HTR-8/SVneo (cell line): ENCODE results near the gene SLITRK5.
A peak's percentile ranks its signal among the peaks of the same experiment; 100 is the strongest.

Experiments used
- DNase-seq: peaks from one replicate; pipeline ENCODE4 v3.0.0; 2011; ENCODE audit warnings: low spot score, mixed read lengths; ENCODE audit not compliant: insufficient read length
- FAIRE-seq: peaks from 2 replicates; lab custom pipeline; 2011; peaks lifted over from hg19 to GRCh38; lab: Jason Lieb, UNC

SLITRK5 gene, protein sequence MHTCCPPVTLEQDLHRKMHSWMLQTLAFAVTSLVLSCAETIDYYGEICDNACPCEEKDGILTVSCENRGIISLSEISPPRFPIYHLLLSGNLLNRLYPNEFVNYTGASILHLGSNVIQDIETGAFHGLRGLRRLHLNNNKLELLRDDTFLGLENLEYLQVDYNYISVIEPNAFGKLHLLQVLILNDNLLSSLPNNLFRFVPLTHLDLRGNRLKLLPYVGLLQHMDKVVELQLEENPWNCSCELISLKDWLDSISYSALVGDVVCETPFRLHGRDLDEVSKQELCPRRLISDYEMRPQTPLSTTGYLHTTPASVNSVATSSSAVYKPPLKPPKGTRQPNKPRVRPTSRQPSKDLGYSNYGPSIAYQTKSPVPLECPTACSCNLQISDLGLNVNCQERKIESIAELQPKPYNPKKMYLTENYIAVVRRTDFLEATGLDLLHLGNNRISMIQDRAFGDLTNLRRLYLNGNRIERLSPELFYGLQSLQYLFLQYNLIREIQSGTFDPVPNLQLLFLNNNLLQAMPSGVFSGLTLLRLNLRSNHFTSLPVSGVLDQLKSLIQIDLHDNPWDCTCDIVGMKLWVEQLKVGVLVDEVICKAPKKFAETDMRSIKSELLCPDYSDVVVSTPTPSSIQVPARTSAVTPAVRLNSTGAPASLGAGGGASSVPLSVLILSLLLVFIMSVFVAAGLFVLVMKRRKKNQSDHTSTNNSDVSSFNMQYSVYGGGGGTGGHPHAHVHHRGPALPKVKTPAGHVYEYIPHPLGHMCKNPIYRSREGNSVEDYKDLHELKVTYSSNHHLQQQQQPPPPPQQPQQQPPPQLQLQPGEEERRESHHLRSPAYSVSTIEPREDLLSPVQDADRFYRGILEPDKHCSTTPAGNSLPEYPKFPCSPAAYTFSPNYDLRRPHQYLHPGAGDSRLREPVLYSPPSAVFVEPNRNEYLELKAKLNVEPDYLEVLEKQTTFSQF

DNA sequence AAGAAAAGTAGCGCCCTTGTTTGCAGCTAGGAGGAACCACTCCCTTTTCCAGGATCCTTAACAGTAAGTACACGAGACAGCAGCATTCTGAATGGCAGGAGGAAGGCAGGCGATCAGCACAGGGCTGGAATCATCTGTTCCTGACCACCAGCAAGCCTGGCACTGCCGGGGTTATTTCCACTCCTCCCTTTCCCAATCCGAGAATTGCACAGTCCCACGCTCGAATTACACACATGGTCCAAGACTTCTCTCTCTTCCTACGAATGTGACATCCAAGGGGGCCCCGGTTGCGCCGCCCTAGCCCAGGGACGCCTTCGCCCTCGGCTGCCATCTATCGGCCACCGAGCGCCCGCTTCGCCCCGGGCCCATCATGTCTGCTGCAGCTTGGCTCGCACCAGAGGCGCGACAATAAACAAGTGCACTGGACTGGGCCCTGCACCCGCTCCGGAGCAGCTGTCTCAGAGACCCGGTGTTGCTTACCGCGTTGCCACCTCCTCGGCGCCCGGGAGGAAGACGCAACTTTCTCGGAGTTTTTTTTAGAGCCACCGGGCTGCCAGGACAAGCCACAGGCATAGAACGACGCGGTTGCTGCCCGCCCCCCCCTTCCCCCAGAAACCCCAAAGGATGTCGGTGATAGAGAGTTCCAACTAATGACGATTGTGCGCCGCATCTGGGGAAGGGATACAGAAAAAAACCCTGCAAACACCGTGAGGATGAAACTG, at the start of gene SLITRK5:
Gene SLITRK5 (plus strand): TSS at position 341 of the 722 bp plus-strand sequence. CDS start 4,018 bp downstream, outside the sequence.
- DNase-seq: peak; percentile 50
- FAIRE-seq: no peak

DNA sequence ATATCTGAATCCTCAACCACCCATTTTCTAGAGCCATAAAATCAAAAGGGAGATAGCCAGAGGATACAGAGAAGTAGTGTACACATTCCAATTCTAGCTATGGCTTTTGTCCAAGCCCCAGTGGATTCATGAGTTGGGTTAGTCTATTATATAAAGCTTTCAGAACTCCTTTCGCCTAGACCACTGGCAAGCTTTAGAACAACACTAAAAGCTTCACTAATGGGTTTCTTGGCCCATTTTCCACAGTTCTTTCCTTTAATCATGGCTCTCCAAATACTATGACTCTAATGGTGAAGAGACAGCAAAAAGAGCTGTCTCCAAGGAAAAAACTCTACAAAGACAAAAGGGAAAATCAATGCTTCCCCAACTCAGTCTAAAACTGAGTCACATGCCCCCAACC, 48.2 kb upstream of the SLITRK5 start:
- DNase-seq (no peak), FAIRE-seq (no peak)

DNA sequence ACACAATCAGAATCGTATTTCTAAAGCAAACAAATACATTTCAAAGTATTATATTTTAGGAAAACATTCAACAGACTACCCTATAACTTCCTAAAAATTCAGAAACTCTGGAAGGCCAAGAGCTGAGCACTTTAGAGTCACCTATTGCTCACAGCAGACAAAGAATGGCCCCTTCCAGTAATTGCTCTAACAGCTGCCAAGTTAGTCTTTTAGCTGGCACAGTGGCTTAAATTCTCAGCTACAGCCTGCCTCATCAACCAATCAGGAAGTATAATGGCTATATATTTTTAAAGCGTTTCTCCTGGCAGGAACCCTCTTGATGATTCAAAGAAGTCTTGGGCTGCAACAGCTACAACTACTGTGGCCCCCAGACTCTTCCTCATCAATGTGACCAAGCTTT, 14.9 kb upstream of the SLITRK5 start:
- DNase-seq: no peak
- no peak for FAIRE-seq

DNA sequence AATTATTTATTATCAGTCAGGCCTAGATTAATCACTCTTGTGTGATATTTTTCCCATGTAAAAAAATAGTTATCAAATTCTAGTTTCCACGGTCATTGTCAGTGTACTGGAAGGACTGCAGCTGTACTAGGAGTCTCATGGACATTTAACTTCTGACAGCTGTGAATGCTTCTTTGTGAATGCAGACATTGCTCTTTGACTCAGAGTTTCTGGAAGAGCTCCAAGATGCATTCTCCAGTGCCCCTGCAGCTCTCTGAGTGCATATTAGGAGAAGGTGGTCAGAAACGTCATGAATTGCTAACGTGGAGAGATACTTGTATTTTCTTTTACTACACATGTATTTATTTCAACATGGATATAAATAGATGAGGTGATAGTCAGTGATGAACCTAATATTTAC, 9.7 kb upstream of the SLITRK5 start:
- DNase-seq (no peak), FAIRE-seq (no peak)

DNA sequence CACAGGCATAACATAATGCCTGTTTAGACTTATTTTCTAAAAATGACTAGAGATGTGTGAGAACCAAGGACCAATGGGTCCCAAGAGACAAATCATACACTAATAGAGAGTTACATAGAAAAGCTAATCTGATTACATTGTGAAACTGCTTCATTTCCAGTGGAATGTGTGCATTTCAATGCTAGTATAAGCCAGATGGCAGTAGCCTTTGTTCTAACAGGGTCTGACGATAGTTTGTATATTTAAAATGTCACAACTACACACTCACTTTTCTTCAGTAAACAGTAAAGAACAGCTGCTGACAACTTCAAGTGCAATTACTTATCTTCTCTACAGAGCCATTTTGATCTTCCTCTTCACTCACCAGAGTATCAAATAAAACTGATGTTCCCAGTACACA, 4.3 kb upstream of the SLITRK5 start:
- DNase-seq: no peak
- FAIRE-seq: no peak

DNA sequence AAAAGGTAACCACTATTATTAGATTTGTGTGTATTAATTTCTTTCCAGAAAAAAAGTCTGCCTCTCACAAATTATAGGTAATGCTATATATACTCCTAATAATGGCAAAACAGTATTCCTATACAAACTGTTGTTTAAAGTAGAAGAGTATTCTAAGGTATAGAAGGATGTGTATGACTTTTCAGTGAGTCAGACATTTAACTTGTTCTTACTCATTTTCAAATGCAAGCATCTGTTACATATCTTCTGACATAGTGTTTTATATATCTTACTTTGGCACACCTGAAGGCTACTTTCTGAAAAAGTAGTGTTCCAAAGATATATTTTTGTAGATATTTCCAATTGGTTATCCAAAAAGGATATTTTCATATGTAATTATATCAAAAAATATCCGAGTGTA, 3.5 kb upstream of the SLITRK5 start:
- DNase-seq (no peak), FAIRE-seq (no peak)

DNA sequence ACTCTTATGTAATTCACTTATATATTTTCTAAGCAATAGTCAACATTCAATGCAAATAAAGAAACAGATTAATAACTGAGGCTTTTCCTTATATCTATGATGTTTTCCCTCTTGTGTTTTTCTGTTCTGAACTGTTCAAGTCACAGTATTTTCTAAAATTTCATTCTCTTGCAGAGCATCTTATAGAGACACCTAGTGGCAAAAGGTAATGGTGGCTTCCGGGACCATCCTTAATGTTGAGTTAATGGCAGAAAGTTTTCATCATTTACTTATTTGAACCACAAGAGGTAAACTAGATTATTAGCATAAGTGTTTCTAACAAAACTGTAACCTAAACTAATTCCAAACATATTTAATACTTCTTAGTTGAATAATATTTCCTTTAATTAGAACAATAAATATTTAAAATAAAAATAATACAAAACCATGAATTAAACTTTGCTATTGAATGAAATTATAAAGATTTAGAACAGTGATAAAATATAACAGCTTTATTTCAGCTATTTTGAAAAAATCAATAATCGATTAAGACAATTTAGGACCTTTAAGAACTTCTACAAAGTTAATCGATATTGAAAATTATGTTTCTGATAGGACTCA, 1.7 kb upstream of the SLITRK5 start:
- DNase-seq (no peak), FAIRE-seq (no peak)

DNA sequence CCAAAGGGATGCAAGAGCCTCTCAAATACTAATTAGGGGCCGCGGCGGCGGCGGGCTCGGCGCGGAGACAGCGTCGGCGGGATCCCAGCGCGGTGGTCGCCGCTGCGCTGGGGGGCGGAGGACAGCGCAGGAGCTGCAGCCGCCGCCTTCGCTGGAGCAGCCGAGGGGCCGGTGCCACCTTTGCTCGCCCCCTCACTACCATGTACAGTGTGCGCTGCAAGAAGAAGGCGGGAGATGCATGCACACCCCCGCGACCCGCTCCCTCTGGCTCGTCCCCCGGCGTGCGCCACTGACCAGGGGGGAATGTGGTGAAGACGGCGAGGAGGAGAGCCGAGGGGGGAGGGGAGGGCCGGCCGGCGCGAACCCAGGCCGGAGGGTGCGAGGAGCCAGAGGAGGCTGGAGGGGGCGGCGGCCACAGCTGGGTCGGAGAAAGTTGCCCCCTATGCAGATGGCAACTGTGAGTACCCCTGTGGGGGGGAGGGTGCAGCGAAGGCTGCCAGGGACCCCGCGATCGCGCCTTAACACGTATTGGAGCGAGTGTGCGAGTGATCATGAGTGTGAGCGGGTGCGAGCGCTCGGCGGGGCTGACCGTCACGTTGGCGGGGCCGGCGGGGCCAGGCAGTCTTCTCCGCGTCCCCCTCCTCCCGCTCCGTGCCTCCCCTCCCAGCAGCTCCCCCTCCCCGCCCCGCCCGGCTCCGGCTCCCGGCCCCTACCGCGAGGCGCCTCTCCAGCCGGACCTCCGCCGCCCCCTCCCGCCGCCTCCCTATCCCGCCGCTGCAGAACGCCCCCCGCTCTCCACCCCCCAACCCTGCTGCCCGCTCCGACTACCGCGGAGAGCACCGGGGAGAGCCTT, 808 bp downstream of the SLITRK5 start:
- no peak for FAIRE-seq

DNA sequence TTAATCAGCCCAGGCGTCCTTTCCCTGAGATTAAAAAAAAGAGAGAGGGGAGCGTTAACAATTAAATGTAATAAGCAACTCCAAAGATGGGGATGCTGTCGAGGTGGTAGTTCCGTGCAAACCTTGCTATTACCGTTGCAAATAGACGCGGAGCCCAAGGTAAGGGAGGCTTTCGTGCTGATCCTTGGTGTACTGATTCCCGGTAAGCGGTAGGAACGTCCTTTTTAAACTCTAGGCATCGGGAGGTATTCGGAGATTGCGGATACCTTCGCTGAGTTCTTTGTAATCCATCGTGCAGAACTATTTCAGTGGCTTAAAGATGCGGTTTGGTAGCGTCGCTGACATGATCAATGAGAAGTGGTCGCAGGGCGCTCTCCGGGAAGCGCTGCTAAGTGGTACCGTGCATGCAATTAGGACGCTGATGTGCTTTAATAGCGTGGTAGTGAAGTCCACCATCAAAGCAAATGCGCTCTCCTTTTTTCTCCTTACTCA, 3.1 kb downstream of the SLITRK5 start:
- no peak for FAIRE-seq
- no peak for DNase-seq

More for the DNA sequence above, 808 bp downstream of the SLITRK5 start:
- no peak for DNase-seq

DNA sequence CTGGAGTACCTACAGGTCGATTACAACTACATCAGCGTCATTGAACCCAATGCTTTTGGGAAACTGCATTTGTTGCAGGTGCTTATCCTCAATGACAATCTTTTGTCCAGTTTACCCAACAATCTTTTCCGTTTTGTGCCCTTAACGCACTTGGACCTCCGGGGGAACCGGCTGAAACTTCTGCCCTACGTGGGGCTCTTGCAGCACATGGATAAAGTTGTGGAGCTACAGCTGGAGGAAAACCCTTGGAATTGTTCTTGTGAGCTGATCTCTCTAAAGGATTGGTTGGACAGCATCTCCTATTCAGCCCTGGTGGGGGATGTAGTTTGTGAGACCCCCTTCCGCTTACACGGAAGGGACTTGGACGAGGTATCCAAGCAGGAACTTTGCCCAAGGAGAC, 4.7 kb downstream of the SLITRK5 start:
- FAIRE-seq (no peak), DNase-seq (no peak)

DNA sequence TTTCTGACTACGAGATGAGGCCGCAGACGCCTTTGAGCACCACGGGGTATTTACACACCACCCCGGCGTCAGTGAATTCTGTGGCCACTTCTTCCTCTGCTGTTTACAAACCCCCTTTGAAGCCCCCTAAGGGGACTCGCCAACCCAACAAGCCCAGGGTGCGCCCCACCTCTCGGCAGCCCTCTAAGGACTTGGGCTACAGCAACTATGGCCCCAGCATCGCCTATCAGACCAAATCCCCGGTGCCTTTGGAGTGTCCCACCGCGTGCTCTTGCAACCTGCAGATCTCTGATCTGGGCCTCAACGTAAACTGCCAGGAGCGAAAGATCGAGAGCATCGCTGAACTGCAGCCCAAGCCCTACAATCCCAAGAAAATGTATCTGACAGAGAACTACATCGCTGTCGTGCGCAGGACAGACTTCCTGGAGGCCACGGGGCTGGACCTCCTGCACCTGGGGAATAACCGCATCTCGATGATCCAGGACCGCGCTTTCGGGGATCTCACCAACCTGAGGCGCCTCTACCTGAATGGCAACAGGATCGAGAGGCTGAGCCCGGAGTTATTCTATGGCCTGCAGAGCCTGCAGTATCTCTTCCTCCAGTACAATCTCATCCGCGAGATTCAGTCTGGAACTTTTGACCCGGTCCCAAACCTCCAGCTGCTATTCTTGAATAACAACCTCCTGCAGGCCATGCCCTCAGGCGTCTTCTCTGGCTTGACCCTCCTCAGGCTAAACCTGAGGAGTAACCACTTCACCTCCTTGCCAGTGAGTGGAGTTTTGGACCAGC, 5.3 kb downstream of the SLITRK5 start:
- DNase-seq (no peak), FAIRE-seq (no peak)

DNA sequence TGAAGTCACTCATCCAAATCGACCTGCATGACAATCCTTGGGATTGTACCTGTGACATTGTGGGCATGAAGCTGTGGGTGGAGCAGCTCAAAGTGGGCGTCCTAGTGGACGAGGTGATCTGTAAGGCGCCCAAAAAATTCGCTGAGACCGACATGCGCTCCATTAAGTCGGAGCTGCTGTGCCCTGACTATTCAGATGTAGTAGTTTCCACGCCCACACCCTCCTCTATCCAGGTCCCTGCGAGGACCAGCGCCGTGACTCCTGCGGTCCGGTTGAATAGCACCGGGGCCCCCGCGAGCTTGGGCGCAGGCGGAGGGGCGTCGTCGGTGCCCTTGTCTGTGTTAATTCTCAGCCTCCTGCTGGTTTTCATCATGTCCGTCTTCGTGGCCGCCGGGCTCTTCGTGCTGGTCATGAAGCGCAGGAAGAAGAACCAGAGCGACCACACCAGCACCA, 5.9 kb downstream of the SLITRK5 start:
- DNase-seq (no peak), FAIRE-seq (no peak)

DNA sequence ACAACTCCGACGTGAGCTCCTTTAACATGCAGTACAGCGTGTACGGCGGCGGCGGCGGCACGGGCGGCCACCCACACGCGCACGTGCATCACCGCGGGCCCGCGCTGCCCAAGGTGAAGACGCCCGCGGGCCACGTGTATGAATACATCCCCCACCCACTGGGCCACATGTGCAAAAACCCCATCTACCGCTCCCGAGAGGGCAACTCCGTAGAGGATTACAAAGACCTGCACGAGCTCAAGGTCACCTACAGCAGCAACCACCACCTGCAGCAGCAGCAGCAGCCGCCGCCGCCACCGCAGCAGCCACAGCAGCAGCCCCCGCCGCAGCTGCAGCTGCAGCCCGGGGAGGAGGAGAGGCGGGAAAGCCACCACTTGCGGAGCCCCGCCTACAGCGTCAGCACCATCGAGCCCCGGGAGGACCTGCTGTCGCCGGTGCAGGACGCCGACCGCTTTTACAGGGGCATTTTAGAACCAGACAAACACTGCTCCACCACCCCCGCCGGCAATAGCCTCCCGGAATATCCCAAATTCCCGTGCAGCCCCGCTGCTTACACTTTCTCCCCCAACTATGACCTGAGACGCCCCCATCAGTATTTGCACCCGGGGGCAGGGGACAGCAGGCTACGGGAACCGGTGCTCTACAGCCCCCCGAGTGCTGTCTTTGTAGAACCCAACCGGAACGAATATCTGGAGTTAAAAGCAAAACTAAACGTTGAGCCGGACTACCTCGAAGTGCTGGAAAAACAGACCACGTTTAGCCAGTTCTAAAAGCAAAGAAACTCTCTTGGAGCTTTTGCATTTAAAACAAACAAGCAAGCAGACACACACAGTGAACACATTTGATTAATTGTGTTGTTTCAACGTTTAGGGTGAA, 6.6 kb downstream of the SLITRK5 start:
- DNase-seq (no peak), FAIRE-seq (no peak)

DNA sequence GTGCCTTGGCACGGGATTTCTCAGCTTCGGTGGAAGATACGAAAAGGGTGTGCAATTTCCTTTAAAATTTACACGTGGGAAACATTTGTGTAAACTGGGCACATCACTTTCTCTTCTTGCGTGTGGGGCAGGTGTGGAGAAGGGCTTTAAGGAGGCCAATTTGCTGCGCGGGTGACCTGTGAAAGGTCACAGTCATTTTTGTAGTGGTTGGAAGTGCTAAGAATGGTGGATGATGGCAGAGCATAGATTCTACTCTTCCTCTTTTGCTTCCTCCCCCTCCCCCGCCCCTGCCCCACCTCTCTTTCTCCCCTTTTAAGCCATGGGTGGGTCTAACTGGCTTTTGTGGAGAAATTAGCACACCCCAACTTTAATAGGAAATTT, 7.2 kb downstream of the SLITRK5 start:
- DNase-seq: no peak
- FAIRE-seq: no peak

DNA sequence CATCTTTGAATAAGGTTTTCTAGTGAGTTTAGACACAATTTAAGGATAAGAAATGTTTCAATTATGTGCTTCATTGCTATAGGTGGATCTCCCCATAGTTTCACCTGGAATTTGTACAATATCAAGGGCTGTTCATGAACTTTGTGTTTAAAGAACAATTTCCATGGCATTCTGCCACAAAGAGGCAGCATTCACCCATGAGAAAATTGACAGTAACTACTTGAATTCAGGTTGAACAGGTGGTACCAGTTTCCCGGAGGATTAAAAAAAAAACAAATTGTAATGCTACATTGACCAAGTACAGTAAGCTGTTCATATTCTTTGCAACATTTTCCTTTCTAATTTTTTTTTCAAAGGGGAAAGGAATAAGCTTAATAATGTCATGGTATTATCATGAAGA, 9.1 kb downstream of the SLITRK5 start:
- no peak for FAIRE-seq
- no peak for DNase-seq

DNA sequence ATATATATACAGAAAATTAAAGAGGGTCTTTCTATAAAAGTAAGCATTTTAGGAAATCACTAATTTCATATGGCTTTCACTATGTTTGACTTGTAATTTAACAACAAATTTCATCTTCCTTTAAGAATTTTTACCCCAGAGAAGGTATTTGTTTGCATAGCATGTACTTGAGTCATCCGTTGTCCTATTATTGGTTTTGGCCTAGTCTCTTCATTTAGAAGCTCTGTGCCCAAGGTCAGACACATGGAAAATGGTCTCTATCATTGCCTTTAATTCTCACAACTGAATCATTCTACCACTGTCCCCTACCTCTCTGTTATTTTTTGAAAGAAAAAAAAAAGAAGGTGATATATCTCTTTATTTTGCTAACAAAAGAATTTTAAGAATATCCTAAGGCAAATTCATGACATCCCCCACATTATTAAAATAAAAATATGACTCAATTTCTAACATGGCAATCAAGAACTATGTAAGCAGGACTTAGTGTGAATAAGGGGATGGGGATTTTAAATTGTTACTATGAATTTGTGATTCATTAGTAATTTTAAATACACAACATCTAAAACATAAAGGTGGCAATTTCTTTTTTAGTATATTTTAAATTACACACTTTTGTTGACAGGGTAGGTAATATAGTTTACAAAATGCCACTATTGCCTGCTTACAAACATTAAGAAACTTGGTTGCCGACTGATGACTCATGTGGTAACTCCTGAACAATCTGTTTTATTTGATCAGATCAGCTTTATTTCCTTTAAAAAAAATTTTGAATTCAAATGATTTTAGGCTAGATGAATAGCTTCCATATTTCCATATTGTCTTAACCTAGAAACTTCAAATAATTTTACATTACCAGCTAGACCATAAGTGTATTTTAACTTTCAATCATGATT, 13.9 kb downstream of the SLITRK5 start:
- no peak for FAIRE-seq
- no peak for DNase-seq
